ENCODE results near the gene MEGF10.

DNA sequence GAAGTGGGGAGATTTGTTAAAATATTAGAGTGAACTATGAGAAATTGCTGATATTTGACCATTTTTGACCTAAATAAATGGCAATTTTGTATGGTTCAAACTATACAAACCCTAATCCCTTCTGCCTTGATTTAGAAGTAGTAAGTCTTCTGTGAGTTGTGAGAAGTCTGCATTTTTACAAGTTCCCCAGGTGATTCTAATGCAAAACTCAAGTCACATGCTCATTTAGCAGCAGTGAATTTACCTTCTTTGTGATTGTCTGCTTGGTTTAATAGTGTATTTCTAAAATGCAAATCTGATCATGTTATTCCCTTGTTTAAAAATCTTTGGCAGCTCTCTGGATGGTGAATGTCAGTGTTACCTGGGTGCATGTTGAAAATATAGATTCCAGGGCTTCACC is 2.8 kb downstream of the MEGF10 start:
- TF ChIP-seq POLR2AphosphoS5 (IDR thresholded peaks at IDR 0.05), result no peak
- TF ChIP-seq, protein P1, sequence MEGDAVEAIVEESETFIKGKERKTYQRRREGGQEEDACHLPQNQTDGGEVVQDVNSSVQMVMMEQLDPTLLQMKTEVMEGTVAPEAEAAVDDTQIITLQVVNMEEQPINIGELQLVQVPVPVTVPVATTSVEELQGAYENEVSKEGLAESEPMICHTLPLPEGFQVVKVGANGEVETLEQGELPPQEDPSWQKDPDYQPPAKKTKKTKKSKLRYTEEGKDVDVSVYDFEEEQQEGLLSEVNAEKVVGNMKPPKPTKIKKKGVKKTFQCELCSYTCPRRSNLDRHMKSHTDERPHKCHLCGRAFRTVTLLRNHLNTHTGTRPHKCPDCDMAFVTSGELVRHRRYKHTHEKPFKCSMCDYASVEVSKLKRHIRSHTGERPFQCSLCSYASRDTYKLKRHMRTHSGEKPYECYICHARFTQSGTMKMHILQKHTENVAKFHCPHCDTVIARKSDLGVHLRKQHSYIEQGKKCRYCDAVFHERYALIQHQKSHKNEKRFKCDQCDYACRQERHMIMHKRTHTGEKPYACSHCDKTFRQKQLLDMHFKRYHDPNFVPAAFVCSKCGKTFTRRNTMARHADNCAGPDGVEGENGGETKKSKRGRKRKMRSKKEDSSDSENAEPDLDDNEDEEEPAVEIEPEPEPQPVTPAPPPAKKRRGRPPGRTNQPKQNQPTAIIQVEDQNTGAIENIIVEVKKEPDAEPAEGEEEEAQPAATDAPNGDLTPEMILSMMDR (IDR thresholded peaks at IDR 0.05), result no peak
- TF ChIP-seq POLR2A (IDR thresholded peaks at IDR 0.05), result no peak
